Neural cell (in vitro differentiated cells): ENCODE results near the gene HDAC3. TPM values are rescaled to one million over a fixed set of nuclear protein-coding genes. Genes with fewer than 3 reads are reported as not detected.

ENCODE experiments used
- H2AFZ ChIP-seq: fragments of 200-600, 300-800 bp; sonication (generic), shearing (Covaris generic); 2 replicates; pipeline ENCODE4 v1.6.0; 2014; ENCODE audit warnings: low read depth, mild to moderate bottlenecking, antibody characterized with exemption, low read length, moderate library complexity
- H3F3A ChIP-seq: fragments of 200-600 bp; shearing (Covaris generic); 2 replicates; pipeline ENCODE4 v1.6.1; 2016; ENCODE audit warnings: mild to moderate bottlenecking, moderate library complexity, mixed read lengths, antibody characterized with exemption, low read length; ENCODE audit not compliant: insufficient read depth, poor library complexity, severe bottlenecking
- H3K27ac ChIP-seq: fragments of 200-600, 300-800 bp; sonication (generic), shearing (Covaris generic); 2 replicates; pipeline ENCODE4 v1.5.1; 2014; ENCODE audit warnings: mild to moderate bottlenecking, low read length, moderate library complexity
- H3K27me3 ChIP-seq: fragments of 300-800, 200-600 bp; sonication (generic), shearing (Covaris generic); 2 replicates; pipeline ENCODE4 v1.6.0; 2014; ENCODE audit warnings: mild to moderate bottlenecking, low read depth, low read length, moderate library complexity; ENCODE audit not compliant: insufficient read depth
- H3K36me3 ChIP-seq: fragments of 300-800, 200-600 bp; sonication (generic), shearing (Covaris generic); 2 replicates; pipeline ENCODE4 v1.5.1; 2014; ENCODE audit warnings: mild to moderate bottlenecking, antibody characterized with exemption, low read length, moderate library complexity; ENCODE audit not compliant: insufficient read depth
- H3K4me2 ChIP-seq: fragments of 300-800, 200-600 bp; sonication (generic), shearing (Covaris generic); 2 replicates; pipeline ENCODE4 v1.6.0; 2014; ENCODE audit warnings: mild to moderate bottlenecking, low read length
- H3K4me3 ChIP-seq: fragments of 300-800, 200-600 bp; sonication (generic), shearing (Covaris generic); 2 replicates; pipeline ENCODE4 v1.5.1; 2014; ENCODE audit warnings: mild to moderate bottlenecking, low read length, moderate library complexity
- H3K79me2 ChIP-seq: fragments of 200-600 bp; shearing (Covaris generic); replicated peaks from 2 replicates; pipeline ENCODE4 v1.6.0; 2014; ENCODE audit warnings: mild to moderate bottlenecking, low read length, moderate library complexity; ENCODE audit not compliant: insufficient read depth
- H3K9ac ChIP-seq: fragments of 300-800, 200-600 bp; sonication (generic), shearing (Covaris generic); 2 replicates; pipeline ENCODE4 v1.6.1; 2016; ENCODE audit warnings: mild to moderate bottlenecking, low read length, mixed read lengths
- H3K9me2 ChIP-seq: fragments of 200-600 bp; shearing (Covaris generic); 2 replicates; pipeline ENCODE4 v1.6.1; 2016; ENCODE audit warnings: mild to moderate bottlenecking, low read length, mixed read lengths; ENCODE audit not compliant: insufficient read depth
- H3K9me3 ChIP-seq: fragments of 200-600, 300-800 bp; sonication (generic), shearing (Covaris generic); 2 replicates; pipeline ENCODE4 v1.6.1; 2016; ENCODE audit warnings: mild to moderate bottlenecking, mixed run types, low read length, moderate library complexity, mixed read lengths
- H4K20me1 ChIP-seq: fragments of 200-600 bp; shearing (Covaris generic); 2 replicates; pipeline ENCODE4 v1.6.1; 2016; ENCODE audit warnings: mild to moderate bottlenecking, mixed run types; ENCODE audit not compliant: insufficient read depth
- CTCF ChIP-seq: fragments of 450-650 bp; IDR thresholded peaks from 2 replicates; pipeline ENCODE4 v1.5.1; 2014; ENCODE audit warnings: antibody characterized with exemption, mild to moderate bottlenecking, moderate library complexity; ENCODE audit not compliant: poor library complexity, severe bottlenecking
- EP300 ChIP-seq: fragments of 450-650 bp; conservative IDR thresholded peaks from 2 replicates; pipeline ENCODE4 v1.6.1; 2014; ENCODE audit warnings: antibody characterized with exemption, mild to moderate bottlenecking, moderate library complexity; ENCODE audit not compliant: poor library complexity, severe bottlenecking
- EZH2 ChIP-seq: fragments of 200-600, 300-800 bp; shearing (Covaris generic), sonication (generic); IDR thresholded peaks from 2 replicates; pipeline ENCODE4 v1.6.1; 2014; ENCODE audit warnings: antibody characterized with exemption, low read length, borderline replicate concordance, mild to moderate bottlenecking; ENCODE audit not compliant: insufficient read depth, poor library complexity, severe bottlenecking
- MXI1 ChIP-seq: fragments of 450-650 bp; conservative IDR thresholded peaks from 2 replicates; pipeline ENCODE4 v1.6.1; 2014; ENCODE audit warnings: antibody characterized with exemption, mild to moderate bottlenecking; ENCODE audit not compliant: poor library complexity, severe bottlenecking
- POLR2AphosphoS5 ChIP-seq: IDR thresholded peaks from 2 replicates; pipeline ENCODE4 v1.6.1; 2012
- RAD21 ChIP-seq: fragments of 450-650 bp; conservative IDR thresholded peaks from 2 replicates; pipeline ENCODE4 v1.6.1; 2014; ENCODE audit warnings: antibody characterized with exemption, mild to moderate bottlenecking, moderate library complexity
- SMC3 ChIP-seq: fragments of 450-650 bp; conservative IDR thresholded peaks from 2 replicates; pipeline ENCODE4 v1.6.1; 2014; ENCODE audit warnings: antibody characterized with exemption, mild to moderate bottlenecking, moderate library complexity; ENCODE audit not compliant: poor library complexity
- TAF1 ChIP-seq: IDR thresholded peaks from 2 replicates; pipeline ENCODE4 v1.6.1; 2012; ENCODE audit warnings: low read depth
- polyA plus RNA-seq: library from polyadenylated mRNA; depleted of rRNA; stranded (reverse); fragments of >200 nt; gene quantifications from 2 replicates; pipeline ENCODE4 v1.2.3, GENCODE V29; 2014
- TF ChIP-seq, protein P1 (sequence below): IDR thresholded peaks from 2 replicates; pipeline ENCODE4 v1.6.1; 2012; ENCODE audit warnings: borderline replicate concordance

The HDAC3 gene
- polyA plus RNA-seq, 1 donor from 2014 or later = 115 TPM

DNA sequence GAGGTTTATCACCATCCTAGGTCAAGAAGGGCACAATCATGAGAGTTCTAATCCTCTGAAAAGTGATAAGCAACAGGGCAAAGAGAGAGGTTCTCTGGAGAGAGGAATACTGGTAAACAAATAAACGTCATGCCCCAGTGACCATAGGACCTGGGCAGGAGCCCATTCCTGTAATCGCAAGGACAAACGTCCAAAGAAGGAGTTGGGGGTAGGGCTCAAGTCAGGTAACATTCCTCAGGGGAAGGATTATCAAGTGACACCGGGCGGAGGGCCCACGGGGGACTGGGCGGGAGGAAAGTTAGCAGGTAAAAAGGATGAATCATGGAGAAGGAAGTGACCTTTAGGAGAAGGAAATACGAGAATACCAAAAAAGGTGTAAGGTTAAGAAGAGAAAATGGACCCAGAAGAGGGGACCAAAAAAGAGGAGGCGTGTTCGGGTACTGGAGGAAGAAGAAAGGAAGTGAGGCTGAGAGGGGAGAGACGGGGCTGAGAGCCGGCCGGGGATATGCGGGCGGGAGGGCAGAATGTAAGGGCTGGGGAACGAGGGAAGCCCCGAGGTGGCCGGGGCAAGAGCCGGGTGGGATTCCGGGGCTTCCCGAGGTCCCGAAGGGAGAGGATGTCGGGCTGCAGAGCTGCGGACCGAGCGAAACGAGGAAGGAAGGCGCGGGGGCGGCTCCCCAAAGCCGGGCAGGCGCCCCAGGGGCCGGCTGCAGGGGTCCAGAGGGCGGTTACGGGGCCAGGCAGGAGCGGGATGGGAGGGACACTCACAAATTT is 18.4 kb downstream of the HDAC3 start:
- peak overlapping the region; percentile 17 for H3K27ac ChIP-seq

DNA sequence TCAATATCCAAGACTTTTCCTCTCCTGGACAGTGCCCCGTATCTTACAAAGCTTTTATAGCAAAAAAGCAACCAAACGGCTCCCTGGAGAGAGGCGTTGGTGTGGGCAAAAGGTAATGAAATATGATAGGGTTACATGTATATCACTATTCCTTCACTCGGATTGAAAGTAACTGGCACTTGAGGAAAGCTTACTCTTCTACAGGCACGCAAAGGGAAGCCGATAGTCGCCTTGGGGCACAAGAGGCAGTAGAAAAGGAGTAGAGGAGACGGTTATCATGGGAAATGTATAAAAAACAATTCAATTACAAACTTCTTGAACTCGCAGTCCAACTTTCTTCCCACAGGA is 19.0 kb downstream of the HDAC3 start:
- H3K9me3 ChIP-seq = no peaks in the 10 kb centered on the region
- no peaks in the 10 kb centered on the region for H3K36me3 ChIP-seq
- peaks cover 27% of the 10 kb centered on the region for H3K79me2 ChIP-seq
- peak overlapping the region; percentile 44 for H3K4me2 ChIP-seq
- H3F3A ChIP-seq = no peaks in the 10 kb centered on the region
- no peak overlapping the region for H3K27ac ChIP-seq
- no peaks in the 10 kb centered on the region for H4K20me1 ChIP-seq
- H2AFZ ChIP-seq = no peak overlapping the region
- no peak for TF ChIP-seq POLR2AphosphoS5
- TF ChIP-seq EZH2 = no peak
- no peak for TF ChIP-seq SMC3
- TF ChIP-seq TAF1 = no peak
- TF ChIP-seq, protein P1, sequence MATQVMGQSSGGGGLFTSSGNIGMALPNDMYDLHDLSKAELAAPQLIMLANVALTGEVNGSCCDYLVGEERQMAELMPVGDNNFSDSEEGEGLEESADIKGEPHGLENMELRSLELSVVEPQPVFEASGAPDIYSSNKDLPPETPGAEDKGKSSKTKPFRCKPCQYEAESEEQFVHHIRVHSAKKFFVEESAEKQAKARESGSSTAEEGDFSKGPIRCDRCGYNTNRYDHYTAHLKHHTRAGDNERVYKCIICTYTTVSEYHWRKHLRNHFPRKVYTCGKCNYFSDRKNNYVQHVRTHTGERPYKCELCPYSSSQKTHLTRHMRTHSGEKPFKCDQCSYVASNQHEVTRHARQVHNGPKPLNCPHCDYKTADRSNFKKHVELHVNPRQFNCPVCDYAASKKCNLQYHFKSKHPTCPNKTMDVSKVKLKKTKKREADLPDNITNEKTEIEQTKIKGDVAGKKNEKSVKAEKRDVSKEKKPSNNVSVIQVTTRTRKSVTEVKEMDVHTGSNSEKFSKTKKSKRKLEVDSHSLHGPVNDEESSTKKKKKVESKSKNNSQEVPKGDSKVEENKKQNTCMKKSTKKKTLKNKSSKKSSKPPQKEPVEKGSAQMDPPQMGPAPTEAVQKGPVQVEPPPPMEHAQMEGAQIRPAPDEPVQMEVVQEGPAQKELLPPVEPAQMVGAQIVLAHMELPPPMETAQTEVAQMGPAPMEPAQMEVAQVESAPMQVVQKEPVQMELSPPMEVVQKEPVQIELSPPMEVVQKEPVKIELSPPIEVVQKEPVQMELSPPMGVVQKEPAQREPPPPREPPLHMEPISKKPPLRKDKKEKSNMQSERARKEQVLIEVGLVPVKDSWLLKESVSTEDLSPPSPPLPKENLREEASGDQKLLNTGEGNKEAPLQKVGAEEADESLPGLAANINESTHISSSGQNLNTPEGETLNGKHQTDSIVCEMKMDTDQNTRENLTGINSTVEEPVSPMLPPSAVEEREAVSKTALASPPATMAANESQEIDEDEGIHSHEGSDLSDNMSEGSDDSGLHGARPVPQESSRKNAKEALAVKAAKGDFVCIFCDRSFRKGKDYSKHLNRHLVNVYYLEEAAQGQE = no peak
- TF ChIP-seq EP300 = no peak
- TF ChIP-seq CTCF = no peak
- TF ChIP-seq MXI1 = no peak
- no peak for TF ChIP-seq RAD21
- H3K27me3 ChIP-seq = no peaks in the 10 kb centered on the region
- H3K9ac ChIP-seq = peak overlapping the region; percentile 76
- H3K4me3 ChIP-seq = peak overlapping the region; percentile 76
- H3K9me2 ChIP-seq = no peaks in the 10 kb centered on the region

More for the DNA sequence above, 18.4 kb downstream of the HDAC3 start:
- Histone ChIP-seq H3K79me2 (peaks cover 24% of the 10 kb centered on the region), H3K36me3 (no peaks in the 10 kb centered on the region), H3K9me3 (no peaks in the 10 kb centered on the region), H3K4me2 (peak overlapping the region; percentile 44), H2AFZ (peak overlapping the region; percentile 30), H4K20me1 (no peaks in the 10 kb centered on the region), H3K9me2 (no peaks in the 10 kb centered on the region), H3F3A (no peaks in the 10 kb centered on the region), H3K9ac (peak overlapping the region; percentile 76), H3K27me3 (no peaks in the 10 kb centered on the region), H3K4me3 (peak overlapping the region; percentile 76)
- TF ChIP-seq SMC3 (no peak), POLR2AphosphoS5 (peak; percentile 21)
